VCaP (cell line): ENCODE results near the gene OMG.

Source experiments
- H3K27ac ChIP-seq: fragments of 450-650 bp; 2 replicates; pipeline ENCODE4 v1.5.1; 2017
- TF ChIP-seq, protein P1 (sequence below): fragments of 450-650 bp; conservative IDR thresholded peaks from 2 replicates; pipeline ENCODE4 v1.5.1; 2017; ENCODE audit warnings: mild to moderate bottlenecking, moderate library complexity

OMG gene

GRCh38 chr17:31307640-31308039 is 10.6 kb upstream of the OMG start:
- no peak overlapping the region for H3K27ac ChIP-seq
- TF ChIP-seq, protein P1, sequence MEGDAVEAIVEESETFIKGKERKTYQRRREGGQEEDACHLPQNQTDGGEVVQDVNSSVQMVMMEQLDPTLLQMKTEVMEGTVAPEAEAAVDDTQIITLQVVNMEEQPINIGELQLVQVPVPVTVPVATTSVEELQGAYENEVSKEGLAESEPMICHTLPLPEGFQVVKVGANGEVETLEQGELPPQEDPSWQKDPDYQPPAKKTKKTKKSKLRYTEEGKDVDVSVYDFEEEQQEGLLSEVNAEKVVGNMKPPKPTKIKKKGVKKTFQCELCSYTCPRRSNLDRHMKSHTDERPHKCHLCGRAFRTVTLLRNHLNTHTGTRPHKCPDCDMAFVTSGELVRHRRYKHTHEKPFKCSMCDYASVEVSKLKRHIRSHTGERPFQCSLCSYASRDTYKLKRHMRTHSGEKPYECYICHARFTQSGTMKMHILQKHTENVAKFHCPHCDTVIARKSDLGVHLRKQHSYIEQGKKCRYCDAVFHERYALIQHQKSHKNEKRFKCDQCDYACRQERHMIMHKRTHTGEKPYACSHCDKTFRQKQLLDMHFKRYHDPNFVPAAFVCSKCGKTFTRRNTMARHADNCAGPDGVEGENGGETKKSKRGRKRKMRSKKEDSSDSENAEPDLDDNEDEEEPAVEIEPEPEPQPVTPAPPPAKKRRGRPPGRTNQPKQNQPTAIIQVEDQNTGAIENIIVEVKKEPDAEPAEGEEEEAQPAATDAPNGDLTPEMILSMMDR: no peak

GRCh38 chr17:31299624-31300023 is 2.6 kb upstream of the OMG start:
- H3K27ac ChIP-seq: no peak overlapping the region

GRCh38 chr17:31296142-31296541 is 897 bp downstream of the OMG start:
- no peak overlapping the region for H3K27ac ChIP-seq
- TF ChIP-seq, protein P1: no peak

More at GRCh38 chr17:31299624-31300023, 2.6 kb upstream of the OMG start:
- TF ChIP-seq, protein P1: no peak

DNA sequence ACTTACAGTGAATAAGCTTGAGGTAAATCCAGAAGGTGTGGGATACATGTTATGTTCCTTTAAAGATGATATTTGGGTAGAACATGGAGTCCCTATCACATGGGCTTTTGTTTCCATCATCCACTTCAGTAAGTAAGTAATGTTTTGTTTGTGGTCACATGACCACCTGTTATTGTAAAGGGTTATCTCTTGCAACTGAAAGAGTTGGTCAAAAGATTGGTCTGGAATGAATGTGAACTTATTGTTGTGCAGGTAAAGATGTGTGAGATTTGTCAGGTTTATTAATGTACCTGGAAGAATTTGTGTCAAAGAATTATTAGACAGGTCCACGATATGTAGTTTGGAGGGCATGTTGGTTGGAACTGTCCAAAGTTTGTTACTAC is 1.6 kb downstream of the OMG start:
- H3K27ac ChIP-seq: no peak overlapping the region
- TF ChIP-seq, protein P1: no peak

- H3K27ac ChIP-seq: no peak overlapping the region
- TF ChIP-seq, protein P1: no peak
Observed at GRCh38 chr17:31294820-31295488, 2.1 kb downstream of the OMG start.

DNA sequence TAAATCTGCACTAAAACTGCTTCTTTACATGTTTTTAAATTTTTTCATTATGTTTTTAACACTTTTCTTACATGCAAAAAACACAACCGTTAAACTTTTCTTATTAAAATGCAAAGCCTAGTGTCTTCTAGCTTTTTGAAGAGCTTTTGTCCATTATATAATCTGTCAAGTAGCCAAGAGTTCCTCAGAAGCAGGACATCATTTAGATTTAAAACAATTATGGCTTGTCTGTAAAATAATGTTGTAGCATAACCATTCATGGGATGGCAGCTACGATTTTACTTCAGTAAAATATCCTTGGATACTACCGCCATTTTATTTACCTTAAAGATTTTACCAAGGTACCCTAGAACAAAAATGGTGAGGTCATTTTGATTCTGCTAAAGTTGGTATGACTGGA is 2.8 kb downstream of the OMG start:
- TF ChIP-seq, protein P1: no peak
- no peak overlapping the region for H3K27ac ChIP-seq

GRCh38 chr17:31293581-31293980 is 3.5 kb downstream of the OMG start:
- no peak overlapping the region for H3K27ac ChIP-seq
- TF ChIP-seq, protein P1: no peak
